RWPE1 (cell line): ENCODE measurements around the gene SLCO4A1.

Experiments used
- CTCF ChIA-PET: fragments of 350-600 bp; sonication (Branson Sonifier 250); formaldehyde crosslinking; extraction: SDS; loops from one replicate; lab custom pipeline; 2021; lab: Yijun Ruan, JAX
- POLR2A ChIA-PET: fragments of 400-600 bp; formaldehyde crosslinking; extraction: SDS; loops from one replicate; lab custom pipeline; 2020; ENCODE audit warnings: antibody characterized with exemption; ENCODE audit not compliant: low non-redundant PET; lab: Yijun Ruan, JAX
- DNase-seq: peaks from one replicate; pipeline ENCODE4 v3.0.0; 2012; ENCODE audit warnings: low spot score
- H3K27ac ChIP-seq: fragments of 450-650 bp; 2 replicates; pipeline ENCODE4 v1.5.1; 2017
- CTCF ChIP-seq: fragments of 450-650 bp; conservative IDR thresholded peaks from 2 replicates; pipeline ENCODE4 v1.5.1; 2017; ENCODE audit warnings: low read depth, mild to moderate bottlenecking

The SLCO4A1 gene

GRCh38 chr20:62669249-62669648 lies 26.9 kb downstream of the SLCO4A1 start:
- CTCF ChIA-PET, result interaction anchor here (0.6 to 6.7 kb wide), 7 partner anchors 10 to 521 kb away, joined by 3 to 70 read pairs (median 4); no protein-coding TSS in a partner anchor

GRCh38 chr20:62670156-62670555 lies 27.9 kb downstream of the SLCO4A1 start:
- DNase-seq, result no peak
- TF ChIP-seq CTCF, result no peak
- peak overlapping the region; percentile 0; the same call in 1 of the 2 replicates for H3K27ac ChIP-seq
- CTCF ChIA-PET, result interaction anchor here (0.6 to 6.7 kb wide), 6 partner anchors 12 to 520 kb away, joined by 3 to 70 read pairs (median 4); no protein-coding TSS in a partner anchor
- POLR2A ChIA-PET, result no interaction called here

More at GRCh38 chr20:62669249-62669648, 26.9 kb downstream of the SLCO4A1 start:
- H3K27ac ChIP-seq, result peak overlapping the region; percentile 5; the same call in 1 of the 2 replicates
- POLR2A ChIA-PET, result no interaction called here
- DNase-seq, result no peak
- TF ChIP-seq CTCF, result no peak

GRCh38 chr20:62670998-62671397 lies 28.7 kb downstream of the SLCO4A1 start:
- TF ChIP-seq CTCF, result no peak
- H3K27ac ChIP-seq, result peak overlapping the region; percentile 0; the same call in 1 of the 2 replicates
- ChIA-PET CTCF (interaction anchor here (6.7 kb wide), 1 partner anchor 120 kb away, joined by 70 read pairs; no protein-coding TSS in a partner anchor), POLR2A (no interaction called here)
- no peak for DNase-seq

GRCh38 chr20:62671765-62672164 lies 29.5 kb downstream of the SLCO4A1 start:
- ChIA-PET CTCF (interaction anchor here (0.5 to 1.2 kb wide), 2 partner anchors 120 to 203 kb away, joined by 3 to 5 read pairs; no protein-coding TSS in a partner anchor), POLR2A (no interaction called here)
- DNase-seq, result no peak
- no peak for TF ChIP-seq CTCF
- H3K27ac ChIP-seq, result no peak overlapping the region; the same call in 1 of the 2 replicates

GRCh38 chr20:62674370-62674769 lies 32.1 kb downstream of the SLCO4A1 start:
- CTCF ChIA-PET, result interaction anchor here (2.4 kb wide), 1 partner anchor 117 kb away, joined by 11 read pairs; no protein-coding TSS in a partner anchor
- POLR2A ChIA-PET, result no interaction called here
- no peak for DNase-seq
- TF ChIP-seq CTCF, result no peak
- no peak overlapping the region for H3K27ac ChIP-seq

- ChIA-PET POLR2A (no interaction called here), CTCF (interaction anchor here (0.6 to 2.4 kb wide), 4 partner anchors 9 to 560 kb away, joined by 3 to 11 read pairs (median 4); no protein-coding TSS in a partner anchor)
- TF ChIP-seq CTCF, result no peak
- no peak for DNase-seq
- H3K27ac ChIP-seq, result peak overlapping the region; percentile 5; the same call in 1 of the 2 replicates
Observed at GRCh38 chr20:62675156-62675876, 33.0 kb downstream of the SLCO4A1 start.
